Erythroblast (primary cell): ENCODE results near the gene MPZL1.

ENCODE experiments used
- GATA1 ChIP-seq: IDR thresholded peaks from 2 replicates; pipeline ENCODE4 v1.6.1; 2011; ENCODE audit warnings: low read depth, mild to moderate bottlenecking, control low read depth, low read length, moderate library complexity
- POLR2A ChIP-seq: IDR thresholded peaks from 2 replicates; pipeline ENCODE4 v1.6.1; 2011; ENCODE audit warnings: mild to moderate bottlenecking, low read length

- TF ChIP-seq POLR2A, result no peak
- TF ChIP-seq GATA1, result no peak
Measured at GRCh38 chr1:167802235-167802634, 80.5 kb downstream of the MPZL1 start.
